ENCODE results near the gene HABP4.
A peak's percentile ranks its signal among the peaks of the same experiment; 100 is the strongest.

HABP4 gene

GRCh38 chr9:96486386-96487028 is 36.5 kb downstream of the HABP4 start:
- TF ChIP-seq ZFX (IDR thresholded peaks at IDR 0.05) (no peak), CTCF (conservative IDR thresholded peaks at IDR 0.05) (no peak)
- H3K27ac ChIP-seq: no peak overlapping the region

- TF ChIP-seq ZFX (IDR thresholded peaks at IDR 0.05): no peak
- TF ChIP-seq CTCF (conservative IDR thresholded peaks at IDR 0.05): no peak
- H3K27ac ChIP-seq: no peak overlapping the region
These were observed 37.0 kb downstream of the HABP4 start for GRCh38 chr9:96487029-96487396.

- no peak overlapping the region for H3K27ac ChIP-seq
- TF ChIP-seq ZFX (IDR thresholded peaks at IDR 0.05) (no peak), CTCF (conservative IDR thresholded peaks at IDR 0.05) (no peak)
These were observed 38.0 kb downstream of the HABP4 start for GRCh38 chr9:96487949-96488348.

GRCh38 chr9:96489482-96489979 is 39.6 kb downstream of the HABP4 start:
- TF ChIP-seq CTCF (conservative IDR thresholded peaks at IDR 0.05): no peak
- no peak for TF ChIP-seq ZFX (IDR thresholded peaks at IDR 0.05)

GRCh38 chr9:96490534-96491078 is 40.6 kb downstream of the HABP4 start:
- peak overlapping the region; percentile 63 for H3K27ac ChIP-seq
- TF ChIP-seq CTCF (conservative IDR thresholded peaks at IDR 0.05): no peak
- no peak for TF ChIP-seq ZFX (IDR thresholded peaks at IDR 0.05)

More at GRCh38 chr9:96489482-96489979, 39.6 kb downstream of the HABP4 start:
- H3K27ac ChIP-seq: no peak overlapping the region

GRCh38 chr9:96491079-96491879 is 41.3 kb downstream of the HABP4 start:
- TF ChIP-seq CTCF (conservative IDR thresholded peaks at IDR 0.05) (no peak), ZFX (IDR thresholded peaks at IDR 0.05) (no peak)
- peak overlapping the region; percentile 63 for H3K27ac ChIP-seq

Data from C4-2B (cell line).